ENCODE data around the gene CARM1.

CARM1 gene

DNA sequence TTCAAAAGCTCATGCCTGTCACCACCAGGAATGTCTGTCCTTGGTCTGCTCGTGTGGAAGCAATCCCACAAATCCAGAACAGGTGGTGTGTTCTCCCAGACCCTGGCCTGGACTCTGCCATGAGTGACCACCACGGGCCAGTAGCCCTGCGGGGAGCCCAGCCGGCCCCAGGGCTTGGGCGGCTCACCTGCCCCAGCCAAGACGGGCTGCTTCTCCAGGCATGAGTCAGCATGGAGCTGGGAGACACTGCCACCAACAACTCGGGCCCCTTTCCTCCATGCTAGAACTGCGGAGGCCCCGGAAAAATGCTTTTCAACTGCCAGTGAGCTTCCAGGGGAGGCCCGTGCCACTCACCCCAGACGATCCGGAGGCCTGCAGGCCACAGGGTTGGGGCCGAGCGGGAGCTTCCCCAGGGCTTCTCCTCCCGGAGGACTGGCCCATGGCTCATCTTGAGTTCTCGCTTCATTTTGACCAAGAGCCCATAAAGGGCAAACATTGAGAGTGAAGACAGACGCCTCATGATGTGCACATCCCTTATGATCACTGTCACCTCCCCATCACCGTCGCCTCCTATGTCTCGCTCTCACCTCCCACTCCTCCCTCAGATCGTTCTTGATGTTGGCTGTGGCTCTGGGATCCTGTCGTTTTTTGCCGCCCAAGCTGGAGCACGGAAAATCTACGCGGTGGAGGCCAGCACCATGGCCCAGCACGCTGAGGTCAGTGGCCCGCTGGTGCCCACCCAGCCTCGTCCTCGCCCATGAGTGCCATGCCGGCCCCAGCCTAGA is 40.4 kb downstream of the CARM1 start:
- FAIRE-seq, result no peak

- FAIRE-seq, result no peak
Observed at GRCh38 chr19:10912619-10913018, 41.3 kb downstream of the CARM1 start.

GRCh38 chr19:10913716-10914340 is 42.5 kb downstream of the CARM1 start:
- no peak for FAIRE-seq

- FAIRE-seq, result no peak
Observed at GRCh38 chr19:10915130-10916091, 44.1 kb downstream of the CARM1 start.

GRCh38 chr19:10916602-10917001 is 45.2 kb downstream of the CARM1 start:
- FAIRE-seq, result no peak

- no peak for FAIRE-seq
Observed at GRCh38 chr19:10918359-10918758, 47.0 kb downstream of the CARM1 start.

DNA sequence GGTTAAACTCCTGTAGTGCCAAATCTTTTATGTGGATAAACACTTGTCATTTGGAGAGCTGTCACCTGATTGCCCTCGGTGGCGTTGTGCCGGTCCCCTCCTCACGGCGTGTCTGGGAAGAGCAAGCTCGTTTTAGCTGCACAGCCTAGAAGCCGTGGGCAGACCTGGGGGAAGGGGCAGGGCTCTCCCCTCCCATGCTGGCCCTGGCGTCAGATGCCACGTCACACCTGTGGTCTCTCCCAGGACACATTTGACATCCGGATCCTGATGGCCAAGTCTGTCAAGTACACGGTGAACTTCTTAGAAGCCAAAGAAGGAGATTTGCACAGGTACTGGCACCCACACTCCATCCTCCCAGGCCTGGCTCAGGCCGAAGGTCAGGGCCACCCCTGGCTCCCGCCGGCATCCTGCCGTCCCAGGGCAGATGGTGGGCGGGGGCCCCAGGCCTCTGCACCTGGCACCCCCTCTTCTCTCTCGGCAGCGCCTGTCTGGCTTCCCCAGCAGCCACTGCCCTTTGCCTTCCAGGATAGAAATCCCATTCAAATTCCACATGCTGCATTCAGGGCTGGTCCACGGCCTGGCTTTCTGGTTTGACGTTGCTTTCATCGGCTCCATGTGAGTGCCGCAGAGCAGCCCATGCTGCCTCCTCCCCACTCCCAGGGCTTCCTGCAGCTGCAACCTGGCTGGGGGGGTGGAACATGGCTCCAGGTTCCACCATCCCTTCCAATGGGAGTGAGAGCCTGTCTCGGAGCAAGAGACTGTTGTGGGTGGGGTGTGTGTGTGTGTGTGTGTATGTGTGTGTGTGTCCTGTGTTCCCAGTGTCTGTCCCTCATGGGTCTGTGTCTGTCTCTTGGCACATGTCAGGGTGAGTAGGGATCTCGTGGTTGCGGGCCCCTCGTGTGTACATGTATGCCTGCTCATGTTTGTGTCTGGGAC is 48.3 kb downstream of the CARM1 start:
- FAIRE-seq, result no peak

DNA sequence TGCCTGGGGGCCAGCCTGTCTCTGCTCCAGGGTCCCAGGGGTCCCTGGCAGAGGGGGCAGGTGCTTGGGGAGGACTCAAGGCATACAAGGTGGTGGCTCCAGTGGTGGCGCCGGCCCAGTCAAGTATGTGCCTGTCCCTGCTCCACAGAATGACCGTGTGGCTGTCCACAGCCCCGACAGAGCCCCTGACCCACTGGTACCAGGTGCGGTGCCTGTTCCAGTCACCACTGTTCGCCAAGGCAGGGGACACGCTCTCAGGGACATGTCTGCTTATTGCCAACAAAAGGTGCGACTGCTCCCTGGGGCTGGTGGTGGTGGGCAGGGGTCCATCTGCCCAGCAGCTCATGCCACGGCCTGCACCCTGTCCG is 48.9 kb downstream of the CARM1 start:
- FAIRE-seq, result no peak

GRCh38 chr19:10920781-10921180 is 49.4 kb downstream of the CARM1 start:
- FAIRE-seq, result no peak

GRCh38 chr19:10921199-10921909 is 50.0 kb downstream of the CARM1 start:
- FAIRE-seq, result no peak

- no peak for FAIRE-seq
Observed at GRCh38 chr19:10921910-10922637, 50.7 kb downstream of the CARM1 start.

GRCh38 chr19:10922638-10923014 is 51.3 kb downstream of the CARM1 start:
- no peak for FAIRE-seq

DNA sequence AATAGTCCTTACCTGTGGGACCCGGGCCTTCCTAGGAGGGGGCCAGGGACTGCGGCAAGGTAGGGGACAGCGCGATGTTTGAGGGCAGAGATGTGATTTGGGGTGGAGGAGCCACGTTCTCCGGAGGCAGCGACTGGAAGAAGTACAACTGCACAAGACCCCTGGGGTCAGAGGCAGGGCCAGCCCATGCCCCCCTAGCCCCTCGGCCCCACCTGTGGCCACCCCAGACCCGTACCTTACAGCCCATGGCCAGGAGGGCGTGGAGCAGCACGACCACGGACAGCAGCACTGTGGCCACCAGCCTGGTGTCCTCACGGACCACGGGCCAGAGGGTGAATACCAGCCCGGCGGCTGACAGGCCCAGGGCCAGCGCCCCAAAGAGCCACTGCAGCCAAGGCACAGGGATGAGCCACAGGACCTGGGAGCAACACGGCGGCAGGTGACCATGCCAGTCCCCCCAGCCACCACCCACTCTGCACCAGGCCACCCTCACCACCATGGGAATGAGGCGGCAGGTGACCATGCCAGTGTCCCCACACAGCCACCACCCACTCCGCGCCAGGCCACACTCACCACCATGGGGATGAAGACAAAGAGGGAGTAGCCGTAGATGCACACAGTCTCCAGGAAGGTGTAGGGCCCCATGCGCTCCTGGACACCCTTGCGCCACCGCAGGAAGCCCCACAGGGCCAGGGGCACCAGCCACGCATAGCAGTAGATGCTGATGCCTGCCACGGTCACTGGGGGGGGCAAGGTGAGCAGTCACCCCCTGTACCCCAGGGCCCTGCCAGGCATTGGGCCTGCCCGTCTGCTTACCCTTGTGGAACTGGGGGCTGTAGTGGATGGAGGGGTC is 52.1 kb downstream of the CARM1 start:
- FAIRE-seq, result no peak

DNA sequence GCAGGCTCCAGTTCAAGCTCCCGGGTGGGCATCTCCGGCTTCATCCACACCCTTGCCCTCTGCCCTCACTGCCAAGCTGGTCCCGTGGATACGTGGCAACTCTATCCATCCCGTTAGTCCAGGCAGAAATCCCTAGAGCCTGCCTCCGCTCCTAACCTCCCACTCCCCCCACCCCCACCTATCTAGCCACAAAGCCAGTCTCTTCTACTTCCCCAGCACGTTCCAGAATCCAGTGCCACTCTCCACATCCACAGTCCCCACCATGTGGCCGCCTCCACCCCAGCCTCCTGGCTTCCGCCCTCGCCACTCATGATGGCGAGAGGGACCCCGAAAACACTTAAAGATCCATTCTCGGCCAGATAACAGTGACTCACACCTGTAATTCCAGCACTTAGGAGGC is 53.2 kb downstream of the CARM1 start:
- no peak for FAIRE-seq

- FAIRE-seq, result no peak
Observed at GRCh38 chr19:10927730-10928562, 56.6 kb downstream of the CARM1 start.

- peak; percentile 58 for FAIRE-seq
Observed at GRCh38 chr19:10928563-10929401, 57.4 kb downstream of the CARM1 start, which contains the start of the genes TIMM29 and YIPF2. Gene TIMM29 (plus strand): TSS chr19:10928811. CDS start chr19:10928823, 12 bp downstream. Gene YIPF2 (minus strand): TSS chr19:10928639. CDS start chr19:10928410, 229 bp downstream.

GRCh38 chr19:10929402-10929794 is 58.0 kb downstream of the CARM1 start:
- FAIRE-seq, result no peak

All from A204.1 (cell line).